HG02884 (cell line): ENCODE data around the gene TMEM131L.
"Not testable (repeated sequence)": the region's sequence is repeated elsewhere in the genome, so short reads cannot be mapped to it uniquely, and the experiment has no call there.

ENCODE experiments used
- ATAC-seq: cut with Tn5 transposase; IDR thresholded peaks from one replicate; pipeline ENCODE4 v1.9.1; 2021; ENCODE audit warnings: mild to moderate bottlenecking, moderate library complexity; ENCODE audit not compliant: unreplicated experiment

The TMEM131L gene

DNA sequence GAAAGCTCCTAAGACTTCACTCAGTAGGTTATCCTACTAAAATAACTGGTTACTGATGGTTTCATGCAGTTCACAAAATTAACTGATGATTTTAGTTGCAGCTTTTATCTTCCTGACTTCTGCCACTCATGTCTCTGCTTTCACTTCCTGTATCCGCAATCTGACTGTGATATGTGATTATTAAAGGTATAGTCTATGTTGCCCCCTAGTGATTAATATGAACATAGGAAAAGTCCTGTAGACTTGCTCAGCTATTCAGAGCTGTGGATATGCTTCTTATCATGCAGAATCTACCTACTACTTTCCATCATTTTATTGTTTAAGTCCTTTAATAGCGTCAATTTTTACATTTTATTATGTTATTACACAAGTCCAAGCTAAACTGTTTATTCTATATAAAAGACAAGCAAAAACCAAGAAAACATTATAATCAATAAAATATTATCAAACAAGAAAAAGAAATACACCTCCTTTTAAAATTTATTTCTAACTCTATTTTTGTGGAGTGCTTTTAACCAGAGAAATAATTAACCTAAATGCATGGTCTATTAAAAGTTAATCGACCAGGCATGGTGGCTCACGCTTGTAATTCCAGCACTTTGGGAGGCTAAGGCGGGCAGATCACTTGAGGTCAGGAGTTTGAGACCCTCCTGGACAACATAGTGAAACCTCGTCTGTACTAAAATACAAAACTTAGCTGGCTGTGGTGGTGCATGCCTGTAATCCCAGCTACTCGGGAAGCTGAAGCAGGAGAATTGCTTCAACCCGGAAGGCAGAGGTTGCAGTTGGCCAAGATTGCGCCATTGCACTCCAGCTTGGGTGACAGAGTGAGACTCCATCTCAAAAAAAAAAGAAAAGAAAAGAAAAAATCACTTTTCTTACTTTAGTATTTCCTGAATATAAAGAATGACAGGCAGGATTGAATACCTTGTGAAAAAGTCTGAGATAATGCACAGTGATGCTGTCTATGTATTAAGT is 177.5 kb downstream of the TMEM131L start:
- peak; percentile 88 for ATAC-seq

DNA sequence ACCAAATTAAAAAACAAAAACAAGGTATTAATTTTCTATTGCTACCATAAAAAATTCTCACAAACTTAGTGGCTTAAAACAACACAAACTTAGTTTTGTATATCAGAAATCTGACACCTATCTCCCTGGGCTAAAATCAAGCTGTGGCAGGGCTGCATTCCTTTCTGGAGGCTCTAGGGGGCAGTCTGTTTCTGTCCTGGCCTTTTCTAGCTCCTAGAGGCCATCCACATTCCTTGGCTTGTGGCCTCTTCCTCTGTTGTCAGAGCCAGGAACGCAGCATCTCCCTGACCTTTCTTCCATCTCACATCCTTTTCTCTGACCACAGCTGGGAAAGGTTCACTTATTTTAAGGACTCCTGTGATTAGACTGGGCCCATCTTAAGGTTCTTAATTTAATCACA is 179.0 kb downstream of the TMEM131L start:
- no peak for ATAC-seq

DNA sequence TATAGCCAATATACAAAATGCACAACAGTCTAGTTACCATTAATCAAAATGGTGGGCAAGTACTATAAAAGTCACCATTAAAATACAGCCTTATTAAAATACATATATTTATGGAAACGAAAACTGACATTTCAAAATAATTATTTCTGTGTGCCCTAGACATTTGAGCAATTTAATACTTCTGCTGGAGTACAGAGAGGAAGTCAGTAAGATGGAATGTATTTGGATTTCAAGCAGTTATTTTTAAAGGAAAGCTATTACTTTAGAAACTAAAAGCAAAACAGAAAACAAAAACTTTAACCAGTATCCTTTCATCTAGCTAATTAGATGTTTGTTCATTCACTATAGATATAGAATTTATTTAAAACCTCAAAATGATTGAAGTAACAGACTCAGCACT is 180.1 kb downstream of the TMEM131L start:
- ATAC-seq, result no peak

DNA sequence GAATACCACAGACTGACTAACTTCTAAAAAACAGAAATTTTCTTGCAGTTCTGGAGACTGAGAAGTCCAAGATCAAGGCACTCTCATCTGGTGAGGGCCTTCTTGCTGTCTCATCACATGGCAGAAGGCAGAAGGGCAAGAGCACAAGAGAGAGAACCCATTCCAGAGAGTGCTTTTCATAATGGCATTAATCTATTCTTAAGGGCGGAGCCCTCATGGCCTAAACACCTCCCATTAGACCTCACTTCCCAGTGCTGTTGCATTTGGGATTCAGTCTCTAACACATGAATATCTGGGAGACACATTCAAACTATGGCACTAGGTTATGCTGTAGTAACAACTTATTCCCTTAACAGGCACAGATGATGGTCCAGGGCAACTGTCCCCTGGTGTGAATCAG is 180.8 kb downstream of the TMEM131L start:
- ATAC-seq, result no peak

DNA sequence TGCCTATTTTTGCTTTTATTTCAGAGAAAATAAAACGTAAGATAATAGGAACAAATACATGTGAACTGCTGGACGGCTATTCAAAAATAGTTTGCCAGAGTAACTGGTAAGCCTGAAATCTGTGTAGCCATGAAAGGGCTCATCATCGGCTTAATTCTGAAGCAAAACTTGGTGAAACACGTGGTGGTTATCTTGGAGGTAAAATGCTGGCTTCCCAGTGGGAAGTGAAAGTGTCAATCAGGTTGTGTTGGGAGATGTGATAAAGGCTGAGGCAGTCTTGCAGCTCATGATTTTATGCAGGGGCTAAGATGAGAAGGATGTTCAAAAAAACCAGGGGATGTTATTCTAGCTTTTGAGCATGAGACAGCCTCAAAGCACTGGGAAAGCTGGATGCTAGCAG is 181.8 kb downstream of the TMEM131L start:
- no peak for ATAC-seq

DNA sequence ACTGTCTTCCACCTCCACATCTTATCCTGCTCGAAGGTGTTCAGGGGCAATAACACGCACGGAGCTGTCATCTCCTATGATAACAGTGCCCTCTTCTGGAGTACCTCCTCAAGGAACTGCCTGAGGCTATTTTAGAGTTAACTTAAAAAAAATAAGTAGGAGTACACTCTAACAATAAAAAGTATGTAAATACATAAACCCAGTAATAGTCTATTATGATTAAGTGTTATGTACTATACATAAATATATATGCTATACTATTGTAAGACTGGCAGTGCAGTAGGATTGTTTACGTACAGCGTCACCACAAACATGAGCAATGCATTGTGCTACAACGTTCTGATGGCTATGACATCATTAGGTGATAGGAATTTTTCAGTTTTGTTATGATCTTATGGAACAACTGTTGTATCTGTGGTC is 183.4 kb downstream of the TMEM131L start:
- ATAC-seq, result no peak

DNA sequence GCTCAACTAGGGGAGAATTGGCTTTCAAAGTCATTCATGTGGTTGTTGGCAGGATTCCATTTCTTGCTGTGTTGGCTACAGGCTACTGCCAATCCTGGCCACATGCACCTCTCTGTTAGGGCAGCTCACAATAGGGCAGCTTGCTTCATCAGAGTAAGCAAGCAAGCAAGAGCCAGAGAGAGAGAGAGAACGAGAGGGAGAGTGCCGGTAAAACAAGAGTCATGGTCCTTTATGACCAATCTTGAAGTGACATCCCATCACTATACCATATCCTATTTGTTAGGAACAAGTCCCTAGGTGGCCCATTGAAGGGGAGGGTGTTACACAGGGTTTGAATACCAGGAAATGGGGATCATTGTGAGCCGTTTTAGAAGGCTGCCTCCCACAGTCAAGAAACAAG is 185.0 kb downstream of the TMEM131L start:
- ATAC-seq, result no peak

DNA sequence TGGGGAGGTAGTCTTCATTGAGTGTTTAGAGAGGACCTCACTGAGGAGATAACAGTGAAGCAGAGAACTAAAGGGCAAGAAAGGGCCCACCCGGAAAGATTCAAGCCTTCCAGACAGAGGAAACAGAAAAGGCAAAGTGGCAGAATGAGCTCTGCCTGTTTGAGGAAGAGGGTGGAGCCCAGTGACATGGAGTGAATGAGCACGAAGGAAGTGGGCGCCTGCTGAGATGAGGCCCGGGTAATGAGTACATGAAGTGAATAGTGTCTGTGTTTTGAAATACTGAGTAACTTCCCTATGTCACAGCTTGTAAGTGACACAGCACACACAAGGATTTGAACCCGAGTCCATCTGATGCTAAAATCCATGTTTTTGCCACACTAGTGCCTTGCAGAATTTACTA is 185.4 kb downstream of the TMEM131L start:
- no peak for ATAC-seq

DNA sequence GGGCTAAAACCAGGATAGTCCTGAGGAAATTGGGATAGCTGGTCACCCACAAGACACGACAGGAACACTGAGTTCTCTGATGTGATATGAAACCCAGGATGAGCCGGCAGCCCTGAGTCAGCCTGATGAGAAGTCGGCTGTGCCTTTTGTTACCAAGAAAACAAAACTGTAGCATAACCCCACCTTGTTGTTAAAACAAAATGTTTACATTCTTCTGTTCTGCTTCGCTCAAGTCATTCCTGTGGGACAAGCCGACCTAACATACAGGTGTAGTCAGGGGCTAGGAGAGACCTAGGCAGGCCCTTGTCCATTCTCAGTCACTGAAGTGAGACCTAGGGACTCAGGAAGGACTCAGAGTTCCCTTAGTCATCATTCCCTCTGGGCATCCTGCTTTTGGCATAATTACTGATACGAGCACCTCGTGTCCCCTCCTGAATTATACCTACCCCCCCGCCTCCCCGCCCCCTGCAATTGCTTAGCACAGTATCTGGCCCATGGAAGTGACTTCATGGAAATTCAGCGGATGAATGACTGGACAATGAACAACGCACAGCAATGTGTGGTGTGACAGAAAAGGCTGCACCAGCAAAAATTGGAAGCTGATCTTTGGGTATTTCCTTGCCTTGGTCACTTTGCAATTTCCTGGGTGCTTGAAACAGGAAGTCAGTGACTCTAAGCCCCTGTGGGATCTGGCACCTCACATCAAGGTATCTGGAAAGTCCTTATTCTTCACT is 186.1 kb downstream of the TMEM131L start:
- no peak for ATAC-seq

DNA sequence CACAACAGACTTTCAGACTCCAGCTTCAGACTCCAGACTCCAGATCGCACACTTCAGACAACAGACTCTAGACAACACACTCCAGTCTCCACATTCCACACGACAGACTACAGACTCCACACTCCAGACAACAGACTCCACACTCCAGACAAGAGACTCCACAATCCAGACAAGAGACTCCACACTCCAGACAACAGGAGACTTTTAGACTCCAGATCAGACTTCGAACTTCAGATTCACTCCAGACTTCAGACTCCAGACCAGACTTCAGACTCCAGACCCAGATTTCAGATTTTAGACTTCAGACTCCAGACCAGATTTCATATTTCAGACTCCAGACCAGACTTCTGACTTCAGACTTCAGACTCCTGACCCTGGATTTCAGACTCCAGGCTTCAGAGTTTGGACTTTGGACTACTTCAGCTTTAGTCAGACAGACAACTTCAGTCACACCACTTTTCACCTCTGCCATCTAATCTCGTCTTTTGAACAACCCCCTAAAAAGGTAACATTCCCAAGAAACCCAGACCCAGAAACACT is 188.9 kb downstream of the TMEM131L start:
- ATAC-seq, result no peak

DNA sequence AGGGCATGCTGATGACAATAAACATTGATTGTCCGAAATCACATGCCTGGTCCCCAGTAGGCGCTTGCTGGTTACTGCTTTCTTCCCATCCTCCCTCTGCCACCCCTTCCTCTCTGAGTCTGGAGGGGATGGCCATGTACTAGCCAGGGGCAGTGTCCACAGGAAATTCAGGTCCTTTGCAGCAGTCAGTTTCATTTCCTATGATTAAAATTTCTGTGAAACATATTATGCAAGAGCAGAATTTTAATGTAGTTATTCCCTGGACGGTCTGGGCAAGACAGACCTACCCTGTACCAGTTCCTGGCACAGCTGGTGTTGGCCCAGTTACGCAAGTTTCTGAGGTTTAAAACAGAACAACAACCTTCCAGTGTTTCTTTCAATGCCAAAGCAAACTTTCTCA is 189.8 kb downstream of the TMEM131L start:
- no peak for ATAC-seq

DNA sequence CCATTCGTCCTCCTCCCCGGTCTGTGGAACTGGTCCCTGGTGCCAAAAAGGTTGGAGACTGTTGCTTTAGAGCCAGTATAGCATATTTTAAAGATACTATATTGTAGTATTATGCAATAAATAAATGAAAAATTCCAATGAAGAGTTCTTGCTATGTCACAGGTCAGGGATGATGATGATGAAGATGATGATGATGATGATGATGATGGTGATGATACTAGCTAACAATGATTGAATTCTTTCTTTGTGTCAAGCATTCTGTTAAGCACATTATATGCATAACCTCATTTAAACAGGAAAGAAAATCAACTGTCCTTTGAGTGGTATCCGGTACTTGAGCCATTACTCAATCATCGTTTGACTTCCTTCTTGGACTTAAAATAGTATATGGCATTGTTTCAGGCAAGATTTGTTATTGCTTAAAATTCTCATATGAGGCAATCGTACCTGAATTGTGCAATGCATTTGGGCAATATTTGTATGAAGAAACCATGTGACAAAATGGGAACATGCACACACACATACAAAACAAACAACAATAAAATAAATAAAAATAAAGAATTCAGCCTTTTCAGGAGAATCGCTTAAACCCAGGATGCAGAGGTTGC is 195.2 kb downstream of the TMEM131L start:
- no peak for ATAC-seq

DNA sequence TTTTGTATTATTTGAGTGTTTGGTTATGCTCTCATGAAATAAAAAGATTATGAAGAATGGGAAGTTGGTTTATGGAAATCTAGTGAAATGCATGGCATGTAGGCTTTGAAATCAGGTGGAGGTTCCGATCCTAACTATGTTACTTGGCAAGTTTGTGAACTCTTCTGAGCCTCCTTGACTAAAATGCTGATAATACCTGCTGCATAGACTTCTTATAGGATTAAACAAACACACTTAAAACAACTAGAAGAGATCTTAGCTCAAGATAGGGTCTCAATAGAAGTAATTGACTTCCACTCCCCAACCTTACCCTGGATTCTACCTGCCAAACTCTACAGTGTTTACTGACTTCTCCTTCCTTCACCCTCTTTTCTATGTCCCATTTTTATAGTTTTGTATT is 195.7 kb downstream of the TMEM131L start:
- no peak for ATAC-seq

DNA sequence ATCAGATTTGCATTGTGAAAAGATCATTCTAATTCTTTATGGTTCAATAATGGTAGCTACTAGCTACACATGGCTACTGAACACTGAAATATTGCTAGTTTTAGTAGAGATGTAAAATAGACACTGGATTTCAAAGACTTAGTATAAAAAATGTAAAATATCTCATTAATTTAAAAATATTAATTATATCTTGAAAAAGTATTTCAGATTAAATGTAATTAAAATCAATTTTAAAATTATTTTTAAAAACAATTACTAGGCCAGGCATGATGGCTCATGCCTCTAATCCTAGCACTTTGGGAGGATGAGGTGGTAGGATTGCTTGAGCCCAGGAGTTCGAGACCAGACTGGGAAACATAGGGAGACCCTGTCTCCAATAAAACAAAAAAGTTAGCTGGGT is 197.5 kb downstream of the TMEM131L start:
- no peak for ATAC-seq

DNA sequence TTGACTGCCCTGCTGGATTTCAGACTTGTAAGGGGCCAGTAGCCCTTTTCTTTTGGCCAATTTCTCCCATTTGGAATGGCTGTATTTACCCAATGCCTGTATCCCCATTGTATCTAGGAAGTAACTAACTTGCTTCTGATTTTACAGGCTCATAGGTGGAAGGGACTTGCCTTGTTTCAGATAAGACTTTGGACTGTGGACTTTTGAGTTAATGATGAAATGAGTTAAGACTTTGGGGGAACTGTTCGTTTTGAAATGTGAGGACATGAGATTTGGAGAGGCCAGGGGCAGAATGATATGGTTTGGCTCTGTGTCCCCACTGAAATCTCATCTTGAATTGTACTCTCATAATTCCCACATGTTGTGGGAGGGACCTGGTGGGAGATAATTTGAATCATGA is 200.3 kb downstream of the TMEM131L start:
- ATAC-seq, result not testable (repeated sequence)

DNA sequence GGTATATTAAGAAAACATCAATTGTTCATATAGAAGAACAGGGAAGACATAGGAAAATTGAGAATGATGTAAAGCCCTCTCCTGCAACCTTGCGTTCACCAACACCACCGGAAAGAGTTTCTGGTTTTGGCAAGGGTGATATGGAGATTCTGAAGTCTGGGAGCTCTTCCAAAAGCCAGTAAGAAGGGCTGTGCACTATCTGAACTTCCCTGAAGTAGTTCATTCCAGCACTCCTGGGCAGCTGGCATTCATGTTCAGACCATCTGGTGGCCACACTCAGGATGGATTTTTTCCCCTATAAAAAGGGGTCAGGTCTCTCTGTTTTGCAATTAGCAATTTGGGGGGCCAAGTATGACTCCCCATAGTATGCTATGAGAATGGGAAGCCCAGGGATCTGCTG is 202.5 kb downstream of the TMEM131L start:
- ATAC-seq, result no peak

DNA sequence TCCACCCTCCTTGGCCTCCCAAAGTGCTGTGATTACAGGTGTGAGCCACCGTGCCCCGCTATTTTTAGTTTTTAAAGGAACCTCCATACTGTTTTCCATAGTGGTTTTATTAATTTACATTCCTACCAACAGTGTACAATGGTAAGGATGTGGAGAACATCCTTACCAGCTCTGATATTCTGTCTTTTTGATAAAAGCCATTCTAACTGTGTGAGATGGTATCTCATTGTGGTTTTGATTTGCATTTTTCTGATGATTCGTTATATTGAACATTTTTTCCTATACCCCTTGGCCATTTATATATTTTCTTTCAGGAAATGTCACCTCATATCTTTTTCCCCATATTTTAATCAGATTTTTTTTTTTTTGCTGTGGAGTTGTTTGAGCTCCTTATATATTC is 203.7 kb downstream of the TMEM131L start:
- no peak for ATAC-seq

DNA sequence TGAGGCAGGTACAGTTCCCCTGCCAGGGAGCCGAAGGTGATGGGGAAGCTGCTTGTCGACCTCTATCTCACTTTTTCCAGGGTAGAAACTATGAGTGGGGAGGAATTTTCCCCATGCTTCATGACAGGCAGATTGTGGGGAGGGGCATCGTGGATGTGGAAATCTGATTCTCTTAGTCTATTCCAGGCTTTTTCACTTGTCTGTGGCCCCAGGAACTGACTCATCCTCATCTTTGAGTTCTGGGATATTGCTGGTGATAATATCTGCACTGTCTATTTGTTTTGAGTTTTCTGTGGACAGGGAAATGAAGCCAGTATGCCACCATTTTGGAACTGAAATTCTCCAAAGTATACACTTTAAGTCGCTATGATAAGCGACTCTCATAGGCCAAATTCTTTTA is 210.3 kb downstream of the TMEM131L start:
- no peak for ATAC-seq

DNA sequence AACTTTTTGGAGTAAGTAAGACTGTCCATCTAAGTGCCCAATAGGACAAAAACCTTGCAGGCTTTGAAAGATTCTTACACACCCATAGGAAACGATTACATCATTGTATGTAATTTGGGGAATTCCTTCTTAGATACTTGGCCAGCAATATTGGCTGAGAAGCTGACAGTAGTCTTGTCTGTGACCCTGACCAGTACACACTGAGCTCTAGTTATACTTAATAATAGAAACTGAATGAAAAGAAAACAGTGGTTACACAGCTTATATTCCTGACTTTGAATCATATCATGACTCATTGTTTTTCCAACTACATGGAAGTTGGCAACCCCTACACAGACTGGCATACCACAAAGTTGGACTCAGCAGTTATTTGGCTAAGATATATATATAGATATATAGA is 210.8 kb downstream of the TMEM131L start:
- no peak for ATAC-seq

DNA sequence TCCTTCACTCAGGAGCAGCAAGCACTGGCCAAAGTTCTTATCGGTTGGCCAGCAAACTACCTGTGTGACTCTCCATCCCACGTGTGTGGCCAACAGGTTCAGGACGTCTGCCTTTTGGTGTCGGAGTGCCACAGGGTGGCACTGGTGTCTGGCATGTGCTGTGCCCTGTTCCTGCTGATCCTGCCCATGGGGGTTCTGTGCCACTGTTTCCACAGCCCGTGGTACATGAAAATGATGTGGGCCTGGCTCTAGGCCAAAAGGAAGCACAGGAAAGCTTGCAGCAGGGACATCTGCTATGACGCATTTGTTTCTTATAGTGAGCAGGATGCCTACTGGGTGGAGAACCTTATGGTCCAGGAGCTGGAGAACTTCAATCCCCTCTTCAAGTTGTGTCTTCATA is 213.3 kb downstream of the TMEM131L start:
- no peak for ATAC-seq

DNA sequence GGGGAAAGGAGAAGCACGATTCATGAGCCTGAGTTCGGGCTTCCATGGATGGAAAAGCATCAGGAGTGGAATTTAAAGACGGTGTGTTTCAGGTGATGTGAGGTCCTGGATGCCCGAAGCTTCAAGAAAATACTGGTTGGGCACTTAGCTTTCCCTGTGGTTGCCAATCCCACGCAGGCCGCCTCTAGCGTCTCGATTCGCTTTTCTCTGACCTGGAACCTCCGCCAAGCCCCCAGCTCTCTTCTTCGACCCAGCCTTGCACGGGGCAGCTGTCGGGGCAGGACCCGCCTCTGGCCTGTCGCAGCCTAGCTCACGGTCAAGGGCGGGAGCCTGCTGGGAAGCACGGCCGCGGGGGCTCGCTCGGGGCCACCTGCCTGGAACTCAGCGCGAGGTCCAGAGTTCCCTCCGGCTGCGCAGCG is 217.6 kb downstream of the TMEM131L start:
- no peak for ATAC-seq
